GM11168 (cell line): ENCODE results near the gene ADAMTS2.

ENCODE experiments used
- in situ Hi-C: fragments of 300-500 bp; cut with MboI; formaldehyde crosslinking; loops from one replicate; pipeline ENCODE4 v1.12.0; 2022; ENCODE audit warnings: low sequenced_read_pairs; ENCODE audit not compliant: unreplicated experiment

The ADAMTS2 gene

GRCh38 chr5:179373101-179373934 lies 28.1 kb upstream of the ADAMTS2 start:
- in situ Hi-C loops, result no loop called here

- in situ Hi-C loops, result no loop called here
These were observed 26.7 kb upstream of the ADAMTS2 start for GRCh38 chr5:179371681-179372680.

DNA sequence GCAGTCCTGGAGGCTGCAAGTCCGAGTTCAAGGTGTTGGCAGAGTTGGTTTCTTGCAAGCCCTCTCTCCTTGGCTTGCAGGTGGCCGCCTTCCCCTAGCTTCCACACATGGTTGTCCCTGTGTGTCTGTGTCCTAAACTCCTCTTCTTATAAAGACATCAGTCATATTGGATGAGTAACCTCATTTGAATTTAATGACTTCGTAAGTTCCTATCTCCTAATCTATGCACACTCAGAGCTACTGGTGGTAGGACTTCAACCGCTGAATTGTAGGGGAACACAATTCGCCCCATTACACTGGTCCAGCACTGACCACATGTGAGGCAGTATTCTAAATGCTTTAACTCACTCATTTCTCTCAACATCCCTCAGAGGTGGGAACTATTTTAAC lies 25.9 kb upstream of the ADAMTS2 start:
- in situ Hi-C loops, result no loop called here

DNA sequence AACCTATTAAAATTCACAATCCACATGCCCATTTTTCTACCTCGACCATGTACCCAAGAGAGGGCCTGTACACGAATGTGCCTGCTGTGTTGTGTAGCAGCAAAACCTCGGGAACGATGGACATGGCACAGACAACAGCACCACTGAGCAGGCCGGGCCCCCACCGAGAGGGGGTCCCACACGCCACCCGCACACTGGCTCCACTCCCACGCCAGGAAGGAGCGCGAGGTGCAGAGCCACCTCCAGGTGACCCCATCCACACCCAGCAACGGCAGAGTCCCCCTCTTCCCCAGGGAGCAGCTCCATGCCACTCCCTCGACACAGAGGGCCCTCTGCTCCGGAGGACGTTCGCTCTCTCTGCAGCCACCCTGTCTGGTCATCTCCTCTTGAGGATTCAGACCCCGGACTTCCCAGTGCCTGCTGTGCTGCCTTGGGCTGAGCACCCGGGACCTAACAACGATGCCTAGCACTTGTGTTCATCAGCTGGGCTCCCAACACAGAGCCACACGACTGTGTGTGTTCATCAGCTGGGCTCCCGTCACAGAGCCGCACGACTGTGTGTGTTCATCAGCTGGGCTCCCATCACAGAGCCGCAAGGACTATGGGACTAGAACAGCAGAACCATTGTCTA lies 25.3 kb upstream of the ADAMTS2 start:
- in situ Hi-C loops, result no loop called here

DNA sequence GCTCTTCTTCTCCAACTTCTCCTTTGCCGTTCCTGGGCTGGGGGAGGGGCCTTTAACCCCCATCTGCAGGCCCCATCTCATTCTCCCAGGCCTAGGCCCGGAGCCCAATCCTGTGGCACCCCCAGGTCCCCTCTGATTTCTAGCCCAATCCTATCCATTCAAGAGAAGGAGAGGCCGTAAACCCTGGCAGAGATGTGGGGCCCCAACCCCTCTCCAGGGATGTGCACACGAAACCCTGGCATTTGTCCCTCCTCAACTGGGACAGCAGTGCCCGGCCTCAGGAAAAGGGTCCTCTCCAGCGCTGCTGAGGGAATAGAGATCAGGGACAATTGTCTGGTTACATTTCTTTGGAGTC lies 24.2 kb upstream of the ADAMTS2 start:
- in situ Hi-C loops, result no loop called here

DNA sequence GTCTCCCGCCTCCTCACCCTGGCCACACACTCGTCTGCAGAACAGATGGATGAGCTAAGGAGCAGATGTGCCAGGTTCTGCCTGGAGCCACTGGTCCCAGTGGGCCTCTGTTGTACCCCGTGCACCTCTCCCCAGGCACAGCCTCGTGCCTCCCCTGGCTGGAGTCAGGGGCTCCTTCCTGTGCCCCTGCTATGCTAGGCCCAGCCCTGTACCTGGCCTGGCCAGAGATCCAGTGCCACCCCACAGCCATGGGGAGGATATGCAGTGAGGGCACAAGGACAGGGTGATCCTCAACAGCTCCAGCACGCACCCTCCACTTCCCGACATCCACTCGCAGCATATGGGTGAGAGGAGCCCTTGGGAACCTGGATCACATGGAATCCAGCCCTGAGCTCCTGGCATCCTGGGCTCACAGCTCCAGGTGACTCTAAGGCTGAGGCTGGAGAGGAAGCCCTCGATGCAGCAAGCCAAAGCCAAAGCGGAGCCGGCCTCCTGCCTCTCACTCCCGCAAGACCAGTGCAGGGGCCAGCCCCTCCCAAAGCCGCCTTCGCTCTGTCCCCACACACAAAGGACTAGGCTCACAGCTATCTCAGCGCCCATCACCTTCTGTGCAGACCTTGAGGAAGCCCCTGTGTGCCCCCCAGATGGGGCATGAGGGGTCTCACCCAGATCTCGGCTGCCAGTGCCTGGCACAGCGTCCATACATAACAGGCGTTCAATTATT lies 23.7 kb upstream of the ADAMTS2 start:
- in situ Hi-C loops, result no loop called here

DNA sequence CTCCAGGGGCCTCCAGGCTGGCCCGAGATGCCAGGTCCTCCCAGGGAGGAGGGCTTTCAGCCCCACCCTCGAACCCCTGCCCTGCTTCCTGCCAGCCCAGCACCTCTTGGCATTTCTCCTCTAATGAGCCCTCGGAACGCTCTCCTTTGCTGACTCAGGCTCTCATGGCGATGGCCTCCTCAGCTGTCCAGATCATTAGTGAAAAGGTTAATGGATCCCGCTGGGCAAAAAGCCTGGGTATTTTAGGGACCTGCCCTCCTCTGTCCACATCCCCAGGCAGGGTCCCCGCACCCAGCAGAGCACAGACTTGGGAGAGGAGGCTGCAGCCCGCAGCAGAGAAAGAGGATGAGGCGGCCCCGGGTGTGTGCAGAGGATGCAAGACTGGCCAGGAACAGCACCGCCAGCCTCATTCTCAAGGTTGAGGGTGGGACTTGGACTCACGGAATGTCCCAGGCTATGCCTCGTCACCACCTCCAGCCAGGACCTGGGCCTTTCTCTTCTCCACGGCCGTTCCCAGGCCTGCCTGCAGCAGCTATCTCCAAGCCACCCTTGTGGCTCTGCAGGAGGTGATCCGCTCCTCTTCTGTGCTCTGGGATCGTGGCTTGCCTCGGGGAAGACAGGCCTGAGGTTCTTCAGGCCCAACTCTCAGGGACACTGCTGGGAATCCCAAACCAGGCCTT lies 23.0 kb upstream of the ADAMTS2 start:
- in situ Hi-C loops, result no loop called here

- in situ Hi-C loops, result no loop called here
These were observed 22.2 kb upstream of the ADAMTS2 start for GRCh38 chr5:179367491-179367890.

DNA sequence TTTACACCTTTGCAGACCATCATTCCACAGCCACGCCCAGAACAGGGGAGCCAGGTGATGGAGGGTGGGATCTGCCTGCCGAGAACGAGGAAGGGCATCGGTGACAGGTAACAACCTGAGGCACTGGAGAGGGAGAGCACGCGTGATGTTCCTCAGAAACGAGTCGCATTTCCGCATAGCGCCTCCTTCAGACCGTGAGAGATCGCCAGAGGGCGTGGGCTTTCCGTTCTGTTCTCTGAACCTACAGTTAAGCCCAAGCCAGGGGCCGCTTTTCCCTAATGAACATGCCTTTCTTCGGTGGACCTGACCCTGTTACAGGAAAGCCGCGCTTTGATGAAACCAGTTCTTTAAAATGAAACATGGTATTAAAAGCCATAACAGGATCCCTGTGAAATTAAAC lies 17.1 kb upstream of the ADAMTS2 start:
- in situ Hi-C loops, result no loop called here

- in situ Hi-C loops, result no loop called here
These were observed 15.9 kb upstream of the ADAMTS2 start for GRCh38 chr5:179361037-179361603.

GRCh38 chr5:179357031-179357430 lies 11.8 kb upstream of the ADAMTS2 start:
- in situ Hi-C loops, result no loop called here

- in situ Hi-C loops, result no loop called here
These were observed 11.0 kb upstream of the ADAMTS2 start for GRCh38 chr5:179355976-179356974.

GRCh38 chr5:179354305-179354882 lies 9.1 kb upstream of the ADAMTS2 start:
- in situ Hi-C loops, result no loop called here

GRCh38 chr5:179348843-179349242 lies 3.6 kb upstream of the ADAMTS2 start:
- in situ Hi-C loops, result no loop called here

DNA sequence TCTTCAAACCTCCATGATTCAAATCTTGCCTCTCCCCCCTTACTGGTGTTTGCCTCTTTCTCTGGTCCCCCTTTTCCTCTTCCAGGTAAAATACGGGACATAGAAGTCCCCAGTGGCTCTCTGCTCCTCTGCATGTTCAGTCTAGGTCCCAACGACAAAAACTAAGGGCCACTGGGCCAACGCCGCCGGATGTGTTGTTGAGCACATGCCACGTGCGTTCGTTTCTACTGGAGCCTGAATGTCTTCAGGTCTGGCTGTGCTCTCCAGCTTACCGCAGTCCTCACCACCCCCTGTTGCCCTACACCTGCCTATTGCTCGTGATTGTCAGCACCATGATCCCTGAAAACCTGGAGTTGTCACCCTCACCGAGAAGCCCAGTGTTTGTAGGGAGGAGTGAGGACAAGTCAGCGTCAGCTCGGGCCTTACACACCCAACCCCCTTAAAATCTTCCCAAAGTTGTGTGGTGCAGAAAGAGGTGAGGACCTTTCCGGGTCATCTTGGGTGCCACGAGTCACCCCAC lies 2.8 kb upstream of the ADAMTS2 start:
- in situ Hi-C loops, result no loop called here

GRCh38 chr5:179347581-179347980 lies 2.3 kb upstream of the ADAMTS2 start:
- in situ Hi-C loops, result no loop called here

GRCh38 chr5:179346875-179347274 lies 1.6 kb upstream of the ADAMTS2 start:
- in situ Hi-C loops, result no loop called here
